ENCODE measurements around the gene LIMCH1. TPM values are rescaled to one million over a fixed set of nuclear protein-coding genes. Genes with fewer than 3 reads are reported as not detected.

The LIMCH1 gene
- total RNA-seq, 2 experiments from 2014 or later, result not detected

DNA sequence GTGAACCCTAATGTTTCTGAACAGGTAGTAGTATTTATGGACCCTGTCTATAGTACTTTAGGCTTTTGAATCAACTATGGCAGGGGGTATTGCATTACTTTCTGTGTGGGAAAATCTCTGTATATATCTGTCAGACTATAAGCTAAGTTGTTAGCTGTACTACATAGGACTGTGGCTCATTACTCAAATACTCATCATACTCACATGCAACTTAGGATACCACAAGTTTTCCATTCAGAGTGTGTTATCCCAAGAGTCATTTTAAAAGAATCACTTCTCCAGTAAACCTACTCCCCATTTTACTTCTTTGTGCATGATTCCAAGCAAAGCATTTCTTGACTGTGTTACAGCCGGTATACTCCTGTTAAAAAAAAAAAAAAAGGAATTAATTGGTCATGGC is 115.0 kb downstream of the LIMCH1 start:
- intact Hi-C loops (cut with micrococcal nuclease), result no loop called here
- peaks cover 6% of the 10 kb centered on the region for H3K27me3 Mint-ChIP-seq
- no peak overlapping the region for H3K4me3 Mint-ChIP-seq
- H3K9me3 Mint-ChIP-seq, result no peaks in the 10 kb centered on the region
- H3K36me3 Mint-ChIP-seq (ENCODE audit: low read depth), result no peaks in the 10 kb centered on the region
- DNase-seq, result no peak
- no peaks in the 10 kb centered on the region for H3K4me1 Mint-ChIP-seq (ENCODE audit: low read depth)
- no peak overlapping the region for H3K27ac Mint-ChIP-seq
- ChIA-PET CTCF (interaction anchor here (0.9 kb wide), 2 partner anchors 9 to 372 kb away, joined by 3 read pairs; no protein-coding TSS in a partner anchor), POLR2A (no interaction called here)
- no peak for ATAC-seq
- TF ChIP-seq CTCF (IDR thresholded peaks at IDR 0.05), result no peak

DNA sequence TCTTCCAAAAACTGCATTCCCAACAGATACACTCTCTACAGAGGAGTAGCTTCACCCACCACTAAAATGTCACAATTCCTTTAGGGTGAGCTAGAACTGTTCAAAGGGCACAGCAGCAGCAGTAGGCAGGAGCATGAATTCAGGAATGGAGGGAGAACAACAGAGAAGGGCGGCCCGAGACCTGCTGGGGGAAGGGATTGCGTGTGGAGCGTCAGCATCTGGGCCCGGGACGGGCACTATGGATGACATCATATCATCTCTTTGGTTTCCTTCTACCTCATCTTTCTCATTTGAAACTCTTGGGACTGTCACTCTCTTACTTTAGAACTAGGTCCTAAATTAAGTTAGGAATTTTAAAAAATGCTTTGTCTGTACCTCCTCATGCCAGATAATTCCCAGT is 115.6 kb downstream of the LIMCH1 start:
- POLR2A ChIA-PET, result no interaction called here
- DNase-seq (no peak), ATAC-seq (no peak)
- Mint-ChIP-seq H3K4me3 (no peak overlapping the region), H3K4me1 (ENCODE audit: low read depth) (no peaks in the 10 kb centered on the region), H3K27me3 (peaks cover 4% of the 10 kb centered on the region), H3K36me3 (ENCODE audit: low read depth) (no peaks in the 10 kb centered on the region), H3K9me3 (no peaks in the 10 kb centered on the region), H3K27ac (no peak overlapping the region)
- CTCF ChIA-PET, result interaction anchor here (0.9 kb wide), 2 partner anchors 8 to 373 kb away, joined by 3 read pairs; no protein-coding TSS in a partner anchor
- TF ChIP-seq CTCF (IDR thresholded peaks at IDR 0.05), result no peak
- intact Hi-C loops (cut with micrococcal nuclease), result no loop called here

- Mint-ChIP-seq H3K27ac (no peak overlapping the region), H3K4me3 (no peak overlapping the region), H3K9me3 (no peaks in the 10 kb centered on the region), H3K27me3 (peaks cover 3% of the 10 kb centered on the region), H3K4me1 (ENCODE audit: low read depth) (no peaks in the 10 kb centered on the region), H3K36me3 (ENCODE audit: low read depth) (no peaks in the 10 kb centered on the region)
- DNase-seq, result no peak
- ChIA-PET CTCF (no interaction called here), POLR2A (interaction anchor here (0.6 to 0.7 kb wide), 2 partner anchors 10 to 327 kb away, joined by 3 to 4 read pairs; no protein-coding TSS in a partner anchor)
- no peak for ATAC-seq
- intact Hi-C loops (cut with micrococcal nuclease), result no loop called here
- TF ChIP-seq CTCF (IDR thresholded peaks at IDR 0.05), result no peak
Observed at GRCh38 chr4:41655177-41655576, 117.2 kb downstream of the LIMCH1 start.

- Mint-ChIP-seq H3K27ac (no peak overlapping the region), H3K9me3 (no peaks in the 10 kb centered on the region), H3K4me1 (ENCODE audit: low read depth) (no peaks in the 10 kb centered on the region), H3K4me3 (no peak overlapping the region), H3K27me3 (peaks cover 9% of the 10 kb centered on the region), H3K36me3 (ENCODE audit: low read depth) (no peaks in the 10 kb centered on the region)
- ATAC-seq, result no peak
- POLR2A ChIA-PET, result interaction anchor here (0.6 kb wide), 1 partner anchor 11 kb away, joined by 3 read pairs; no protein-coding TSS in a partner anchor
- no peak for TF ChIP-seq CTCF (IDR thresholded peaks at IDR 0.05)
- DNase-seq, result no peak
- CTCF ChIA-PET, result no interaction called here
- intact Hi-C loops (cut with micrococcal nuclease), result no loop called here
Observed at GRCh38 chr4:41656106-41656505, 118.1 kb downstream of the LIMCH1 start.

DNA sequence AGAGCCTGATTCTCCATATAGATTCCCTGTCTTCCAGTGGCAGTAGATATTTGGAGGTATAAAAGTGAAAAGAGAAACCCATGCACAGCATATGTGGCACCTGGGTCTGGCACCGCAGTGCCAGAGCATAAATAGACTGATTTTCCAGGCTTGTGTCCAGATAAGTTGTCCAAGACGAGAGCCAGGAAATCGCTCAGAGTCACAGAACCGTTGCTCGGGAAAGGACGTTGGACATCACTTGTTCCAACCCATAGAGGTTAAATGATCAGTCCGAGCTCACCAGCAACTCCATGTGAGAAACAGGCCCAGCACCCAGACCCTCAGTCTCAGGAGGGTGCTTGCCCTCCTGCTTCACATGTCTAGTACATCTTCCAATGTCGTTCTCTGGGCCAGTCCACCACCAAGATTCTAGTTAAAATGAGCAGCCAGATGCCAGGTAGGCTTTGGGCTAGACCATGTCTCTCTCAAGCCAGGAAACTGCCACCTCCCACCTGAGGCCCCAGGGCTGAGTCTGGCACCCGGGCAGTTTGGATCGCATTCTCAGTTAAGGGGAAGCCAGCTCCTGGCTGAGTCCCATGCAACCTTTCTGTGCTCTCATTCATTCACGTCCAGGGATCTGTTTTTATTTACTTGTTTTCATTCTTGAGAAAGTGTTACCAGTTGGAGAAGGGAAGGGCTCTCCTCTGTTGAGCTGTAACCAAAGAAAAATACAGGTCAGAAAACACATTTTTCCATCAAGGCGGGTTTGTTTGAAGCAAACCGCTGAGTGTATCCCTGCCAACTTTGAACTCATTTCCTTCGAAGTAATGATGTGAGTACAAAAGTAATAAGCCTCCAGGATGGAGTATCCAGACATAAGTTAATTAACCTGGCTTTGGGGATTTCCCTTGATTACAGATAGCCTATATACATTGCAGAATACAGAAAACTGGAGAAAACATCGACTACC is 118.9 kb downstream of the LIMCH1 start:
- ChIA-PET CTCF (no interaction called here), POLR2A (no interaction called here)
- H3K27me3 Mint-ChIP-seq, result peaks cover 11% of the 10 kb centered on the region
- intact Hi-C loops (cut with micrococcal nuclease), result no loop called here
- H3K36me3 Mint-ChIP-seq (ENCODE audit: low read depth), result no peaks in the 10 kb centered on the region
- H3K27ac Mint-ChIP-seq, result no peak overlapping the region
- TF ChIP-seq CTCF (IDR thresholded peaks at IDR 0.05), result no peak
- ATAC-seq (no peak), DNase-seq (no peak)
- H3K9me3 Mint-ChIP-seq, result no peaks in the 10 kb centered on the region
- no peaks in the 10 kb centered on the region for H3K4me1 Mint-ChIP-seq (ENCODE audit: low read depth)
- no peak overlapping the region for H3K4me3 Mint-ChIP-seq
